Adrenal gland (tissue), 12 donors: ENCODE measurements around the gene SRRM1. TPM values are rescaled to one million over a fixed set of nuclear protein-coding genes. Genes with fewer than 3 reads are reported as not detected.

Source experiments
- DNase-seq, 7 donors: peaks; one replicate each; pipeline ENCODE4 v3.0.0-alpha.2; 2019 to 2020
- H3K27ac ChIP-seq, 5 donors: fragments of 200-600 bp; sonication (generic) in 4 of 5; 1 replicate in 3 of 5; 2 replicates in 2 of 5; pipeline versions ENCODE4 v1.5.1 to v1.8.0; 2016 to 2020; ENCODE audit warnings: mild to moderate bottlenecking in 1 of 5
- H3K27me3 ChIP-seq: fragments of 200-600 bp; 2 replicates; pipeline ENCODE4 v1.8.0; 2021
- H3K36me3 ChIP-seq, 2 donors: fragments of 200-600 bp; replicated peaks in 1 of 2; 1 replicate in 1 of 2; 2 replicates in 1 of 2; pipeline versions ENCODE4 v1.5.1 to v1.8.0; 2018 to 2022
- H3K4me1 ChIP-seq, 2 donors: fragments of 200-600 bp; replicated peaks in 1 of 2; 1 replicate in 1 of 2; 2 replicates in 1 of 2; pipeline versions ENCODE4 v1.5.1 to v1.8.0; 2018 to 2021
- H3K4me3 ChIP-seq, 4 donors: fragments of 200-600 bp; sonication (generic) in 3 of 4; one replicate each; pipeline ENCODE4 v1.5.1; 2016 to 2018
- H3K9me3 ChIP-seq, 3 donors: fragments of 200-600 bp; sonication (generic) in 1 of 3; replicated peaks in 1 of 3; 1 replicate in 2 of 3; 2 replicates in 1 of 3; pipeline versions ENCODE4 v1.5.1 to v1.8.0; 2016 to 2021
- CTCF ChIP-seq, 6 experiments: fragments of 450-650 bp in 4 of 6; fragments of 200-600 bp in 2 of 6; sonication (generic) in 1 of 6; IDR thresholded peaks; 1 replicate in 5 of 6; 2 replicates in 1 of 6; pipeline versions ENCODE4 v1.5.1 to v1.8.0; 2016 to 2021; ENCODE audit warnings: antibody characterized with exemption in 6 of 6, mild to moderate bottlenecking in 2 of 6, moderate library complexity in 1 of 6
- POLR2A ChIP-seq, 2 donors: fragments of 450-650 bp; IDR thresholded peaks; one replicate each; pipeline ENCODE4 v1.6.1; 2017; ENCODE audit warnings: antibody characterized with exemption in 2 of 2, mild to moderate bottlenecking in 2 of 2, moderate library complexity in 1 of 2
- WGBS, 4 donors: extraction: QIAGEN DNeasy Blood & Tissue Kit in 2 of 4; methylation state at CpG; one replicate each; pipeline versions ENCODE4 v1.1.5 to v1.1.7; 2013 to 2017; 5-methylcytosine and 5-hydroxymethylcytosine counted together
- intact Hi-C, 2 donors: fragments of 100-400 bp; cut with DNase I; formaldehyde crosslinking; loops; one replicate each; pipeline versions ENCODE4 v1.14.1 to v1.15.0; 2022 to 2023
- polyA plus RNA-seq, 3 donors: library from polyadenylated mRNA; stranded (reverse); fragments of 200-250 nt in 2 of 3; fragments of 350-450 nt in 1 of 3; fragmentation: Illumina TruSeq in 1 of 3; extraction: RNeasy Lipid Tissue Mini Kit (QIAGEN cat#74804) in 1 of 3; gene quantifications; one replicate each; pipeline ENCODE4 v1.2.3, GENCODE V29; 2013 to 2014
- total RNA-seq, 9 donors: library from RNA; depleted of rRNA in 4 of 9; stranded (reverse); fragments of >200 nt in 4 of 9; fragments of 120-200 nt in 1 of 9; fragmentation: NEBNext Ultra II Directional in 1 of 9; extraction: Animal tissue kit (Norgen Biotek cat#: 25700) in 1 of 9; gene quantifications; one replicate each; pipeline versions ENCODE4 v1.1.0 to v1.2.4, GENCODE V29; 2013 to 2023
- donor health status: healthy with polysubstance abuse.
- donor health status: Bipolar disorder and iron deficiency.
- donor health status: DM: yes; HTN: yes; CAD: no.
- donor health status: DM: no; HTN: no; CAD: no.
- donor health status: DM: no; HTN: no; CAD: no.
- donor health status: DM: yes; HTN: yes; CAD: no.

SRRM1 gene
- total and polyA plus RNA-seq, 12 donors = 30.0 to 121 (median 80.3) TPM

GRCh38 chr1:24640288-24640687 lies 2.8 kb upstream of the SRRM1 start:
- peak in 6 of 7 donors; percentile 35 to 68 (median 44) for DNase-seq
- Histone ChIP-seq H3K27me3 (no peaks in the 10 kb centered on the region), H3K4me1 (peaks cover 13 to 20% of the 10 kb centered on the region in 2 donors), H3K4me3 (no peak overlapping the region), H3K9me3 (no peaks in the 10 kb centered on the region), H3K27ac (no peak overlapping the region), H3K36me3 (no peaks in the 10 kb centered on the region)
- intact Hi-C loops = no loop called here
- WGBS, 4 donors = 65 to 74% (median 67%) methylated on average over 7 of the region's 7 CpGs
- TF ChIP-seq POLR2A (IDR thresholded peaks at IDR 0.05) (no peak), CTCF (IDR thresholded peaks at IDR 0.05) (no peak)

- Histone ChIP-seq H3K27me3 (no peaks in the 10 kb centered on the region), H3K9me3 (no peaks in the 10 kb centered on the region), H3K27ac (peak overlapping the region; percentile 97 to 100 (median 99)), H3K4me3 (peak overlapping the region in 2 of 4 donors; percentile 73 to 95), H3K36me3 (peaks cover 0 to 9% of the 10 kb centered on the region in 2 donors), H3K4me1 (peaks cover 18 to 27% of the 10 kb centered on the region in 2 donors)
- TF ChIP-seq POLR2A (IDR thresholded peaks at IDR 0.05) = no peak
- no peak for TF ChIP-seq CTCF (IDR thresholded peaks at IDR 0.05)
- intact Hi-C loops = no loop called here
- WGBS, 4 donors = 23 to 27% (median 25%) methylated on average over 23 to 24 of the region's 24 CpGs
- peak; percentile 32 to 65 (median 45) for DNase-seq
Measured at GRCh38 chr1:24641646-24642151, 1.4 kb upstream of the SRRM1 start.

- peak overlapping the region; percentile 79 to 100 (median 93) for H3K27ac ChIP-seq
- intact Hi-C loops = no loop called here
- no peaks in the 10 kb centered on the region for H3K9me3 ChIP-seq
- DNase-seq = peak in 5 of 7 donors; percentile 36 to 63 (median 43)
- H3K27me3 ChIP-seq = no peaks in the 10 kb centered on the region
- TF ChIP-seq CTCF (IDR thresholded peaks at IDR 0.05) = no peak
- TF ChIP-seq POLR2A (IDR thresholded peaks at IDR 0.05) = peak in 1 of 2 donors; percentile 58
- H3K4me3 ChIP-seq = peak overlapping the region; percentile 82 to 98 (median 96)
- peaks cover 0 to 28% of the 10 kb centered on the region in 2 donors for H3K36me3 ChIP-seq
- peaks cover 18 to 32% of the 10 kb centered on the region in 2 donors for H3K4me1 ChIP-seq
- WGBS, 4 donors = 0 to 1% (median 0%) methylated on average over 10 to 53 of the region's 53 CpGs
Measured at GRCh38 chr1:24643363-24644099, 429 bp downstream of the SRRM1 start.

GRCh38 chr1:24644100-24644384 lies 940 bp downstream of the SRRM1 start:
- Histone ChIP-seq H3K27ac (peak overlapping the region in 4 of 5 donors; percentile 86 to 100 (median 93)), H3K27me3 (no peaks in the 10 kb centered on the region), H3K9me3 (no peaks in the 10 kb centered on the region), H3K4me1 (peaks cover 18 to 32% of the 10 kb centered on the region in 2 donors), H3K36me3 (peaks cover 0 to 33% of the 10 kb centered on the region in 2 donors), H3K4me3 (peak overlapping the region in 3 of 4 donors; percentile 95 to 98 (median 97))
- intact Hi-C loops = no loop called here
- DNase-seq = peak in 5 of 7 donors; percentile 19 to 61 (median 34)
- 0 to 2% (median 1%) methylated on average over 9 of the region's 9 CpGs for WGBS, 4 donors
- TF ChIP-seq POLR2A (IDR thresholded peaks at IDR 0.05) (no peak), CTCF (IDR thresholded peaks at IDR 0.05) (no peak)
